Fibroblast of lung (primary cell): ENCODE data around the gene SIM1. TPM values are rescaled to one million over a fixed set of nuclear protein-coding genes. Genes with fewer than 3 reads are reported as not detected.
A peak's percentile ranks its signal among the peaks of the same experiment; 100 is the strongest.
"Not testable (repeated sequence)": the region's sequence is repeated elsewhere in the genome, so short reads cannot be mapped to it uniquely, and the experiment has no call there.

ENCODE experiments used
- DNase-seq, 2 donors: peaks; one replicate each; pipeline versions ENCODE4 v3.0.0 to v3.0.0-alpha.2; 2010; ENCODE audit warnings: low read depth in 2 of 2
- H2AFZ ChIP-seq: 2 replicates; pipeline ENCODE4 v1.5.1; 2012; ENCODE audit warnings: low read length, control low read depth, inconsistent platforms
- H3K27ac ChIP-seq: 2 replicates; pipeline ENCODE4 v1.5.1; 2011; ENCODE audit warnings: low read length, control low read depth; ENCODE audit not compliant: insufficient read depth
- H3K27me3 ChIP-seq: 2 replicates; pipeline ENCODE4 v1.5.1; 2011; ENCODE audit warnings: mild to moderate bottlenecking, low read length; ENCODE audit not compliant: control insufficient read depth, insufficient read depth
- H3K36me3 ChIP-seq: 2 replicates; pipeline ENCODE4 v1.5.1; 2011; ENCODE audit warnings: low read length; ENCODE audit not compliant: control insufficient read depth, insufficient read depth
- H3K4me1 ChIP-seq: 2 replicates; pipeline ENCODE4 v1.5.1; 2011; ENCODE audit warnings: low read length; ENCODE audit not compliant: control insufficient read depth, insufficient read depth; ENCODE audit errors: extremely low read depth
- H3K4me2 ChIP-seq: 2 replicates; pipeline ENCODE4 v1.5.1; 2011; ENCODE audit warnings: low read length, control low read depth; ENCODE audit not compliant: insufficient read depth; ENCODE audit errors: extremely low read depth
- H3K4me3 ChIP-seq, 4 experiments: fragments of 200-600 bp in 1 of 4; sonication (generic) in 1 of 4; replicated peaks in 1 of 4; 2 replicates each; pipeline ENCODE4 v1.5.1; 2011 to 2016; ENCODE audit warnings: low read length in 4 of 4, low read depth in 3 of 4, mild to moderate bottlenecking in 3 of 4, control low read depth in 2 of 4, inconsistent platforms in 1 of 4, mixed read lengths in 1 of 4; ENCODE audit not compliant: insufficient read depth in 1 of 4; ENCODE audit errors: control extremely low read depth in 1 of 4
- H3K79me2 ChIP-seq: 2 replicates; pipeline ENCODE4 v1.5.1; 2012; ENCODE audit warnings: mild to moderate bottlenecking, low read length, inconsistent platforms; ENCODE audit not compliant: control insufficient read depth, insufficient read depth
- H3K9ac ChIP-seq: 2 replicates; pipeline ENCODE4 v1.5.1; 2011; ENCODE audit warnings: mild to moderate bottlenecking, low read length, control low read depth; ENCODE audit not compliant: insufficient read depth
- H3K9me3 ChIP-seq: 2 replicates; pipeline ENCODE4 v1.5.1; 2012; ENCODE audit warnings: low read depth, low read length; ENCODE audit not compliant: control insufficient read depth, insufficient read depth
- H4K20me1 ChIP-seq: 2 replicates; pipeline ENCODE4 v1.5.1; 2011; ENCODE audit warnings: low read length; ENCODE audit not compliant: control insufficient read depth, insufficient read depth; ENCODE audit errors: extremely low read depth
- EZH2 ChIP-seq: IDR thresholded peaks from 2 replicates; pipeline ENCODE4 v1.5.1; 2012; ENCODE audit warnings: low read length, control low read depth, mild to moderate bottlenecking; ENCODE audit errors: missing control alignments
- polyA plus RNA-seq, 2 donors: library from polyadenylated mRNA; depleted of rRNA in 1 of 2; stranded (reverse) in 1 of 2; unstranded in 1 of 2; fragments of >200 nt; gene quantifications; 2 replicates each; pipeline ENCODE4 v1.2.1, GENCODE V29; 2011 to 2012; ENCODE audit warnings: missing spikeins in 1 of 2
- total RNA-seq: library from RNA; depleted of rRNA; stranded (reverse); fragments of >200 nt; gene quantifications from 2 replicates; pipeline ENCODE4 v1.2.1, GENCODE V29; 2014
- TF ChIP-seq, protein P1 (sequence below), 2 donors: IDR thresholded peaks in 1 of 2; conservative IDR thresholded peaks in 1 of 2; 1 replicate in 1 of 2; 2 replicates in 1 of 2; pipeline ENCODE4 v1.5.1; 2011 to 2012; ENCODE audit warnings: low read length in 2 of 2, control low read depth in 1 of 2, inconsistent platforms in 1 of 2, low read depth in 1 of 2, mild to moderate bottlenecking in 1 of 2

Gene SIM1
- total and polyA plus RNA-seq, 2 donors (not counting 1 experiment from before 2014, with no cell fraction given) = not detected

DNA sequence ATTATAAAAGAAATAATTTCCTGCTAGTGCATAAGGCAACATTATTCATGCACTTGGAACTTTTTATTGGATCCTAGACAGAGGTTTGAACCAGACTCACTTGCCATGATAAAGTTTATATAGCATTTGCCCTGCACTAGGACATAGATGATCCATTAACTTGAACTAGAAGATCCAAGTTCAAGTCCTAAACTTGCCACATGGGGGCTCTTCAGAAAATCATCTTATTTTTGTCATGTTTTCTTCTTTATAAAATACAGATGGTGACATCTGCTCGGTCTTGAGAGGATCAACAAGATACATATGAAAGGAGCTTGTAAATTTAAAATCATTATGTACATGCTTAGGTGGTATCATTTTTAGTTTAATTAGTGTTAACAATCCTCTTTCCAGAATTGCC, 94.5 kb downstream of the SIM1 start:
- Histone ChIP-seq H3K79me2 (no peaks in the 10 kb centered on the region), H2AFZ (no peak overlapping the region)
- TF ChIP-seq EZH2 = no peak
- TF ChIP-seq, protein P1, sequence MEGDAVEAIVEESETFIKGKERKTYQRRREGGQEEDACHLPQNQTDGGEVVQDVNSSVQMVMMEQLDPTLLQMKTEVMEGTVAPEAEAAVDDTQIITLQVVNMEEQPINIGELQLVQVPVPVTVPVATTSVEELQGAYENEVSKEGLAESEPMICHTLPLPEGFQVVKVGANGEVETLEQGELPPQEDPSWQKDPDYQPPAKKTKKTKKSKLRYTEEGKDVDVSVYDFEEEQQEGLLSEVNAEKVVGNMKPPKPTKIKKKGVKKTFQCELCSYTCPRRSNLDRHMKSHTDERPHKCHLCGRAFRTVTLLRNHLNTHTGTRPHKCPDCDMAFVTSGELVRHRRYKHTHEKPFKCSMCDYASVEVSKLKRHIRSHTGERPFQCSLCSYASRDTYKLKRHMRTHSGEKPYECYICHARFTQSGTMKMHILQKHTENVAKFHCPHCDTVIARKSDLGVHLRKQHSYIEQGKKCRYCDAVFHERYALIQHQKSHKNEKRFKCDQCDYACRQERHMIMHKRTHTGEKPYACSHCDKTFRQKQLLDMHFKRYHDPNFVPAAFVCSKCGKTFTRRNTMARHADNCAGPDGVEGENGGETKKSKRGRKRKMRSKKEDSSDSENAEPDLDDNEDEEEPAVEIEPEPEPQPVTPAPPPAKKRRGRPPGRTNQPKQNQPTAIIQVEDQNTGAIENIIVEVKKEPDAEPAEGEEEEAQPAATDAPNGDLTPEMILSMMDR (conservative IDR thresholded peaks at IDR 0.05 in 1 of 2, IDR thresholded peaks at IDR 0.05 in 1 of 2; ENCODE audit: low read depth in 1 of 2, low read length in 2 of 2) = peak in 1 of 2 donors; percentile 27

DNA sequence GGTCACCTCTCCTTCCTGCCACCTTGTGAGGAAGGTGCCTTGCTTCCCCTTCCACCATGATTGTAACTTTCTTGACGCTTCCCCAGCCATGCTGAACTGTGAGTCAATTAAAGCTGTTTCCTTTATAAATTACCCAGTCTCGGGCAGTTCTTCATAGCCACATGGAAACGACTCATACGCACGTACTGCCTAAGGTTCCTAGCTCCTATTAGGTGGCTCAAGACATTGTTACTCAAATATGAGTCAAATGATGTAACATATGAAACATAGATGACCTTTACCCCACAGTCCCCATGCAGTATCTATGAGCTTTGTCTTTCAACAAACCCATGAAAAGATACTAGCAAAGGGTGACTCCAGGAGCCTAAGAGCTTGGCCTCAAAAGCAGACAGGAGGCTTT, 98.3 kb downstream of the SIM1 start:
- DNase-seq = peak; percentile 46 to 68
- TF ChIP-seq EZH2 = no peak
- TF ChIP-seq, protein P1 (conservative IDR thresholded peaks at IDR 0.05 in 1 of 2, IDR thresholded peaks at IDR 0.05 in 1 of 2; ENCODE audit: low read depth in 1 of 2, low read length in 2 of 2) = no peak
- Histone ChIP-seq H3K27me3 (no peaks in the 10 kb centered on the region), H3K36me3 (no peaks in the 10 kb centered on the region), H3K27ac (no peak overlapping the region), H3K4me2 (no peak overlapping the region), H2AFZ (no peak overlapping the region), H3K79me2 (no peaks in the 10 kb centered on the region), H3K4me3 (no peak overlapping the region), H3K9me3 (no peaks in the 10 kb centered on the region), H3K9ac (no peak overlapping the region), H4K20me1 (no peaks in the 10 kb centered on the region), H3K4me1 (no peaks in the 10 kb centered on the region)

More for the DNA sequence above, 94.5 kb downstream of the SIM1 start:
- DNase-seq = no peak
- no peaks in the 10 kb centered on the region for H3K36me3 ChIP-seq
- H3K27me3 ChIP-seq = no peaks in the 10 kb centered on the region
- H3K27ac ChIP-seq = no peak overlapping the region
- no peaks in the 10 kb centered on the region for H3K9me3 ChIP-seq
- H4K20me1 ChIP-seq = no peaks in the 10 kb centered on the region
- H3K4me3 ChIP-seq = no peak overlapping the region
- no peak overlapping the region for H3K9ac ChIP-seq
- no peak overlapping the region for H3K4me2 ChIP-seq
- H3K4me1 ChIP-seq = no peaks in the 10 kb centered on the region

DNA sequence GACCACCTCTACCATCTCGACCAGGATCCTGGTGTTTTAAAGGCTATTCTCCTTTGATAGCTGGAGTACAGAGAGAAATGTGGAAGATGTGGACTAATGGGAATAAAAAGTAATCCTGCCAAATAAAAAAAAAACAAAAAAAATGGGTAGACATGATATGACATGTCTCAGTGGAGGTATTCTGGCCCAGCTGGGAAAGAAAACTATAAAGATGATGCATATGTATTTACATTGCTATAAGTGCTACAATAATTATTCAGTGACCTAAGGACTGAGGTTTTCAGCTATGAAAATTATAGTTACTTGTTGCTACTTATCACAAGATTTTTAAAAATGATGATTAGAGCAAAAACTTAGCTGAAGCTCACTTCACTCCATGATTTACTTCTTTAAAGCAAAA, 101.1 kb downstream of the SIM1 start:
- no peak overlapping the region for H3K27ac ChIP-seq
- H3K4me2 ChIP-seq = no peak overlapping the region
- no peaks in the 10 kb centered on the region for H3K79me2 ChIP-seq
- no peaks in the 10 kb centered on the region for H3K9me3 ChIP-seq
- H3K9ac ChIP-seq = no peak overlapping the region
- no peaks in the 10 kb centered on the region for H3K4me1 ChIP-seq
- no peaks in the 10 kb centered on the region for H3K36me3 ChIP-seq
- H3K4me3 ChIP-seq = no peak overlapping the region
- H2AFZ ChIP-seq = no peak overlapping the region
- H4K20me1 ChIP-seq = no peaks in the 10 kb centered on the region
- no peaks in the 10 kb centered on the region for H3K27me3 ChIP-seq
- no peak for DNase-seq
- no peak for TF ChIP-seq EZH2
- TF ChIP-seq, protein P1 (conservative IDR thresholded peaks at IDR 0.05 in 1 of 2, IDR thresholded peaks at IDR 0.05 in 1 of 2; ENCODE audit: low read depth in 1 of 2, low read length in 2 of 2) = no peak

DNA sequence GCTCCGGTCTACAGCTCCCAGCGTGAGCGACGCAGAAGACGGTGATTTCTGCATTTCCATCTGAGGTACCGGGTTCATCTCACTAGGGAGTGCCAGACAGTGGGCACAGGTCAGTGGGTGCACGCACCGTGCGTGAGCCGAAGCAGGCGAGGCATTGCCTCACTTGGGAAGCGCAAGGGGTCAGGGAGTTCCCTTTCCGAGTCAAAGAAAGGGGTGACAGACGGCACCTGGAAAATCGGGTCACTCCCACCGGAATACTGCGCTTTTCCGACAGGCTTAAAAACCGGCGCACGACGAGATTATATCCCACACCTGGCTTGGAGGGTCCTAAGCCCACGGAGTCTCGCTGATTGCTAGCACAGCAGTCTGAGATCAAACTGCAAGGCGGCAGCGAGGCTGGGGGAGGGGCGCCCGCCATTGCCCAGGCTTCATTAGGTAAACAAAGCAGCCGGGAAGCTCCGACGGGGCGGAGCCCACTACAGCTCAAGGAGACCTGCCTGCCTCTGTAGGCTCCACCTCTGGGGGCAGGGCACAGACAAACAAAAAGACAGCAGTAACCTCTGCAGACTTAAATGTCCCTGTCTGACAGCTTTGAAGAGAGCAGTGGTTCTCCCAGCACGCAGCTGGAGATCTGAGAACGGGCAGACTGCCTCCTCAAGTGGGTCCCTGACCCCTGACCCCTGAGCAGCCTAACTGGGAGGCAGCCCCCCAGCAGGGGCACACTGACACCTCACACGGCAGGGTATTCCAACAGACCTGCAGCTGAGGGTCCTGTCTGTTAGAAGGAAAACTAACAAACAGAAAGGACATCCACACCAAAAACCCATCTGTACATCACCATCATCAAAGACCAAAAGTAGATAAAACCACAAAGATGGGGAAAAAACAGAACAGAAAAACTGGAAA, 109.7 kb downstream of the SIM1 start:
- not testable (repeated sequence) for H3K4me2 ChIP-seq, H3K9me3 ChIP-seq

More for the DNA sequence above, 109.7 kb downstream of the SIM1 start:
- not testable (repeated sequence) for H3K4me1 ChIP-seq, DNase-seq, H4K20me1 ChIP-seq, H3K79me2 ChIP-seq, H2AFZ ChIP-seq, H3K36me3 ChIP-seq, H3K4me3 ChIP-seq, H3K27ac ChIP-seq, H3K9ac ChIP-seq, H3K27me3 ChIP-seq
